GM12872 (cell line): ENCODE results near the gene OR2T11.
"Not testable (repeated sequence)": the region's sequence is repeated elsewhere in the genome, so short reads cannot be mapped to it uniquely, and the experiment has no call there.

Source experiments
- CTCF ChIP-seq: IDR thresholded peaks from 3 replicates; pipeline ENCODE4 v1.5.1; 2011; ENCODE audit warnings: low read depth, mild to moderate bottlenecking, low read length, moderate library complexity; ENCODE audit not compliant: insufficient read depth

Gene OR2T11

GRCh38 chr1:248592655-248593054, 42.2 kb downstream of the OR2T11 start:
- TF ChIP-seq CTCF: no peak

GRCh38 chr1:248590055-248590454, 44.8 kb downstream of the OR2T11 start:
- no peak for TF ChIP-seq CTCF

GRCh38 chr1:248589334-248589733, 45.6 kb downstream of the OR2T11 start:
- TF ChIP-seq CTCF: no peak

- no peak for TF ChIP-seq CTCF
Measured at GRCh38 chr1:248585266-248585665, 49.6 kb downstream of the OR2T11 start.

- no peak for TF ChIP-seq CTCF
Measured at GRCh38 chr1:248576260-248576980, 58.5 kb downstream of the OR2T11 start.

- TF ChIP-seq CTCF: not testable (repeated sequence)
Measured at GRCh38 chr1:248574657-248575056, 60.2 kb downstream of the OR2T11 start, which contains the start of gene OR2T34. OR2T34 (minus strand) TSS chr1:248574757; CDS start chr1:248574757, 0 bp downstream.
